ENCODE measurements around the gene HTR1A.

The HTR1A gene

DNA sequence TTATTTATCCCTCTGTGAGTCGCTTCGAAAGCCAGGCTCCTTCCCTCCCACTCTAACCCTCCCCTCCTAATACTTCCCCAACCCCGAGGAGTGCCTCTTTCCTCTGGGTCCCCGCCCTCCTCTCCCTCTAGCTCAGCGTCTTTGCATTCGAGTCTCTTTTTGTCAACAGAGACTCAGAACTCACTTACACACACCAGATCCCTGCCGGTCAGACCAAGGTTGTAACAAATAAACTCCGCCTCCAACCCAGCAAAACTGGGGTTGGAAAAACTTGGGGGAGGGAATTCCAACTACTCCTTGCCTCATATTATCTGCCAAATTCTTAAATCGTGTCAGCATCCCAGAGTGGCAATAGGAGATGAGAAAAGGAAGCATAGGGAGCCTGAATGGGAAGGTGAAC, at the start of gene HTR1A:
Gene HTR1A (minus strand): TSS at position 167 of the 400 bp plus-strand sequence. CDS start 726 bp downstream, outside the sequence.
- H3F3A ChIP-seq (ENCODE audit: insufficient read depth), result no peaks in the 10 kb centered on the region
- no peak within 1 kb of the TSS for H3K9ac ChIP-seq (ENCODE audit: low read length)
- H3K9me2 ChIP-seq (replicated peaks; ENCODE audit: insufficient read depth, low read length), result no peaks in the 10 kb centered on the region
- H3K9me3 ChIP-seq (ENCODE audit: insufficient read depth, low read length), result no peaks in the 10 kb centered on the region
- TF ChIP-seq, protein P1, sequence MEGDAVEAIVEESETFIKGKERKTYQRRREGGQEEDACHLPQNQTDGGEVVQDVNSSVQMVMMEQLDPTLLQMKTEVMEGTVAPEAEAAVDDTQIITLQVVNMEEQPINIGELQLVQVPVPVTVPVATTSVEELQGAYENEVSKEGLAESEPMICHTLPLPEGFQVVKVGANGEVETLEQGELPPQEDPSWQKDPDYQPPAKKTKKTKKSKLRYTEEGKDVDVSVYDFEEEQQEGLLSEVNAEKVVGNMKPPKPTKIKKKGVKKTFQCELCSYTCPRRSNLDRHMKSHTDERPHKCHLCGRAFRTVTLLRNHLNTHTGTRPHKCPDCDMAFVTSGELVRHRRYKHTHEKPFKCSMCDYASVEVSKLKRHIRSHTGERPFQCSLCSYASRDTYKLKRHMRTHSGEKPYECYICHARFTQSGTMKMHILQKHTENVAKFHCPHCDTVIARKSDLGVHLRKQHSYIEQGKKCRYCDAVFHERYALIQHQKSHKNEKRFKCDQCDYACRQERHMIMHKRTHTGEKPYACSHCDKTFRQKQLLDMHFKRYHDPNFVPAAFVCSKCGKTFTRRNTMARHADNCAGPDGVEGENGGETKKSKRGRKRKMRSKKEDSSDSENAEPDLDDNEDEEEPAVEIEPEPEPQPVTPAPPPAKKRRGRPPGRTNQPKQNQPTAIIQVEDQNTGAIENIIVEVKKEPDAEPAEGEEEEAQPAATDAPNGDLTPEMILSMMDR (IDR thresholded peaks at IDR 0.05; ENCODE audit: insufficient read depth, low read length, poor library complexity, severe bottlenecking), result no peak
- no peak for TF ChIP-seq EZH2phosphoT487 (conservative IDR thresholded peaks at IDR 0.05; ENCODE audit: low read length)
- H4K20me1 ChIP-seq (ENCODE audit: low read depth, low read length), result no peaks in the 10 kb centered on the region
- no peaks in the 10 kb centered on the region for H3K36me3 ChIP-seq (ENCODE audit: low read length)
- H3K4me3 ChIP-seq (ENCODE audit: insufficient read depth, low read length, poor library complexity, severe bottlenecking), result no peak within 1 kb of the TSS
- no peaks in the 10 kb centered on the region for H3K27me3 ChIP-seq (ENCODE audit: low read length)
- H2AFZ ChIP-seq (ENCODE audit: low read depth, low read length, severe bottlenecking), result no peak within 1 kb of the TSS
- H3K27ac ChIP-seq (ENCODE audit: low read depth, low read length), result no peak within 1 kb of the TSS
- H3K79me2 ChIP-seq (ENCODE audit: insufficient read depth, low read length), result no peaks in the 10 kb centered on the region
- no peak within 1 kb of the TSS for H3K4me2 ChIP-seq (ENCODE audit: low read depth, low read length, poor library complexity, severe bottlenecking)

DNA sequence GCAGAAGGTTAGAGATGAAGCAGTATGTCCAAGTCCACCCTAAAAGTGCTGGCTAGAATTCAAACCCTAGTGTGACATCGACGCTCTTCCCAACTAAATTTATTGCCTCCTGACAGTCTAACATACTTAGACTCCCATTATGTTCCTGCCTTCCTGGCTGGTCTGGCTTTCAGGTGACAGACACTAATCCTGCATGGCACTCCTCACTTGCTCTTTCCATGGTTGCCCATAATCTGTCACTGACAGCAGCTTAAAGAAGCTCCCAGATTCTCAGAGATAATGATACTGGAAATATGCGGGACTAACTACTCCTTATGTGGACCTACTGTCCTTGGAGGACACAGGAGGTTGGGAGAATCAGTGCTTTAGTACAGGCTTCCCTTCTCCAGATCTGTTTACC, 41.7 kb upstream of the HTR1A start:
- Histone ChIP-seq H3K4me2 (ENCODE audit: low read depth, low read length, poor library complexity, severe bottlenecking) (no peak overlapping the region), H3K27me3 (ENCODE audit: low read length) (no peaks in the 10 kb centered on the region), H3F3A (ENCODE audit: insufficient read depth) (no peaks in the 10 kb centered on the region), H3K4me3 (ENCODE audit: insufficient read depth, low read length, poor library complexity, severe bottlenecking) (no peak overlapping the region), H3K9me3 (ENCODE audit: insufficient read depth, low read length) (no peaks in the 10 kb centered on the region), H2AFZ (ENCODE audit: low read depth, low read length, severe bottlenecking) (no peak overlapping the region), H3K79me2 (ENCODE audit: insufficient read depth, low read length) (no peaks in the 10 kb centered on the region), H3K36me3 (ENCODE audit: low read length) (no peaks in the 10 kb centered on the region), H3K9me2 (replicated peaks; ENCODE audit: insufficient read depth, low read length) (no peaks in the 10 kb centered on the region), H3K9ac (ENCODE audit: low read length) (no peak overlapping the region), H3K27ac (ENCODE audit: low read depth, low read length) (no peak overlapping the region), H4K20me1 (ENCODE audit: low read depth, low read length) (no peaks in the 10 kb centered on the region)
- TF ChIP-seq, protein P1 (IDR thresholded peaks at IDR 0.05; ENCODE audit: insufficient read depth, low read length, poor library complexity, severe bottlenecking), result no peak
- no peak for TF ChIP-seq EZH2phosphoT487 (conservative IDR thresholded peaks at IDR 0.05; ENCODE audit: low read length)

DNA sequence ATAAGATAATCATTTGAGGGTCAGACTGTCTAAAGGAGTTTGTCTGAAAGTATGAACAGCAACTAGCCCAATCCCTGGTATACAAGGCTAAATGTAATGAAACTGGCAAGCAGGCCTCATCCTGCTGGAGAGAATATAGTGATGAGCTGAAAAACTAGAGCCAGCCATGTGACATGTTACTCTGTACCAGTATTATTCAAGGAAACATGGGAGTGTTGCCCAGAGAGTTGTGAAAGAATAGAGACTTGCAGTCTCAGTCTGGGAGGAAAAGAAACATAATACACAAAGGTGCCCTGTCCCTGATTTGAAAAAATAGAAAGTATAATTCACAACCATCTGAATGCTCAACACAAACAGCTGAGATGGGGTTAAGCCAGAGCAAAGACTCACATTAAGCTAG, 37.9 kb upstream of the HTR1A start:
- Histone ChIP-seq H3K27ac (ENCODE audit: low read depth, low read length) (no peak overlapping the region), H3K79me2 (ENCODE audit: insufficient read depth, low read length) (no peaks in the 10 kb centered on the region), H3K9ac (ENCODE audit: low read length) (no peak overlapping the region), H3K27me3 (ENCODE audit: low read length) (no peaks in the 10 kb centered on the region), H3K4me3 (ENCODE audit: insufficient read depth, low read length, poor library complexity, severe bottlenecking) (no peak overlapping the region), H2AFZ (ENCODE audit: low read depth, low read length, severe bottlenecking) (no peak overlapping the region), H3K4me2 (ENCODE audit: low read depth, low read length, poor library complexity, severe bottlenecking) (no peak overlapping the region), H3K36me3 (ENCODE audit: low read length) (no peaks in the 10 kb centered on the region), H3K9me3 (ENCODE audit: insufficient read depth, low read length) (no peaks in the 10 kb centered on the region), H3F3A (ENCODE audit: insufficient read depth) (no peaks in the 10 kb centered on the region), H3K9me2 (replicated peaks; ENCODE audit: insufficient read depth, low read length) (no peaks in the 10 kb centered on the region), H4K20me1 (ENCODE audit: low read depth, low read length) (no peaks in the 10 kb centered on the region)
- no peak for TF ChIP-seq EZH2phosphoT487 (conservative IDR thresholded peaks at IDR 0.05; ENCODE audit: low read length)
- TF ChIP-seq, protein P1 (IDR thresholded peaks at IDR 0.05; ENCODE audit: insufficient read depth, low read length, poor library complexity, severe bottlenecking), result no peak
